GM11168 (cell line): ENCODE results near the gene NR1I2.

Source experiments
- in situ Hi-C: fragments of 300-500 bp; cut with MboI; formaldehyde crosslinking; loops from one replicate; pipeline ENCODE4 v1.12.0; 2022; ENCODE audit warnings: low sequenced_read_pairs; ENCODE audit not compliant: unreplicated experiment

NR1I2 gene

GRCh38 chr3:119781330-119782198 lies at the start of gene NR1I2:
NR1I2 (plus strand) TSS chr3:119782101.
- in situ Hi-C loops: no loop called here

- in situ Hi-C loops: no loop called here
These were observed 48.1 kb upstream of the NR1I2 start for GRCh38 chr3:119733812-119734211.

GRCh38 chr3:119738741-119739140 lies 43.2 kb upstream of the NR1I2 start:
- in situ Hi-C loops: no loop called here

GRCh38 chr3:119741657-119742590 lies 40.0 kb upstream of the NR1I2 start:
- in situ Hi-C loops: no loop called here

- in situ Hi-C loops: no loop called here
These were observed 38.0 kb upstream of the NR1I2 start for GRCh38 chr3:119743921-119744320.

- in situ Hi-C loops: no loop called here
These were observed 36.0 kb upstream of the NR1I2 start for GRCh38 chr3:119745942-119746341.

GRCh38 chr3:119746423-119746822 lies 35.5 kb upstream of the NR1I2 start:
- in situ Hi-C loops: no loop called here

GRCh38 chr3:119747357-119747756 lies 34.5 kb upstream of the NR1I2 start:
- in situ Hi-C loops: no loop called here

- in situ Hi-C loops: no loop called here
These were observed 32.9 kb upstream of the NR1I2 start for GRCh38 chr3:119748991-119749390.

GRCh38 chr3:119751423-119751822 lies 30.5 kb upstream of the NR1I2 start:
- in situ Hi-C loops: no loop called here

- in situ Hi-C loops: no loop called here
These were observed 21.9 kb upstream of the NR1I2 start for GRCh38 chr3:119759962-119760361.

GRCh38 chr3:119762876-119763275 lies 19.0 kb upstream of the NR1I2 start:
- in situ Hi-C loops: no loop called here

GRCh38 chr3:119763466-119763865 lies 18.4 kb upstream of the NR1I2 start:
- in situ Hi-C loops: no loop called here

- in situ Hi-C loops: no loop called here
These were observed 16.7 kb upstream of the NR1I2 start for GRCh38 chr3:119765239-119765638.

GRCh38 chr3:119767936-119768601 lies 13.8 kb upstream of the NR1I2 start:
- in situ Hi-C loops: no loop called here

GRCh38 chr3:119768668-119769393 lies 13.1 kb upstream of the NR1I2 start:
- in situ Hi-C loops: no loop called here

- in situ Hi-C loops: no loop called here
These were observed 12.3 kb upstream of the NR1I2 start for GRCh38 chr3:119769394-119770149.

- in situ Hi-C loops: no loop called here
These were observed 7.5 kb upstream of the NR1I2 start for GRCh38 chr3:119774444-119774843.

- in situ Hi-C loops: no loop called here
These were observed 5.6 kb upstream of the NR1I2 start for GRCh38 chr3:119776304-119776703.
